ENCODE data around the gene OR4Q3. TPM values are rescaled to one million over a fixed set of nuclear protein-coding genes. Genes with fewer than 3 reads are reported as not detected.
"Not testable (repeated sequence)": the region's sequence is repeated elsewhere in the genome, so short reads cannot be mapped to it uniquely, and the experiment has no call there.

OR4Q3 gene
- polyA plus RNA-seq, 2 donors, result not detected

DNA sequence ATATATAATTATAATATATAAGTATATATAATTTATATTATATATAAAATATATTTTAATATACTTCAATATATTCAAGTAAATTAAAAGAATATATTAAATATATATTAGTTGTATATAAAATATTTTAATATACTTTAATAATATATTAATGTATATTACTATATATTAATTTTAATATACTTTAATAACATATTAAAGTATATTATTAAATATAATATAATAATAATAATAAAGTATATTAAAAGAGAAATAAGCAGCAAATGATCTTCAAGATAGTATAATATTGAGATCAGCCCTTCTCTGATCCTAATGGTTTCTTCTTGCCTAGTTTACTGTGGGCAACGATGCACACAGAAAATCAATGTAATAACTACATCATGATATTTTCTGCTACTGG, 32.2 kb downstream of the OR4Q3 start:
- 56 to 65% methylated on average over 1 of the region's 1 CpG for WGBS, 2 donors
- H3K4me1 ChIP-seq (ENCODE audit: control insufficient read depth in 2 of 2, insufficient read depth in 2 of 2, low read length in 1 of 2), result no peaks in the 10 kb centered on the region
- H3K9me3 ChIP-seq (ENCODE audit: control insufficient read depth in 2 of 2, insufficient read depth in 1 of 2, low read depth in 1 of 2, low read length in 1 of 2), result peaks cover 4 to 8% of the 10 kb centered on the region in 2 donors
- no peaks in the 10 kb centered on the region for H3K36me3 ChIP-seq (ENCODE audit: control insufficient read depth in 2 of 2, insufficient read depth in 2 of 2, low read length in 1 of 2)
- H3K4me3 ChIP-seq (ENCODE audit: low read depth in 1 of 2, low read length in 2 of 2), result no peak overlapping the region
- H3K27ac ChIP-seq (ENCODE audit: low read depth in 2 of 2, low read length in 1 of 2), result no peak overlapping the region
- H3K27me3 ChIP-seq (ENCODE audit: control insufficient read depth in 1 of 2, insufficient read depth in 2 of 2, low read length in 2 of 2), result no peaks in the 10 kb centered on the region

DNA sequence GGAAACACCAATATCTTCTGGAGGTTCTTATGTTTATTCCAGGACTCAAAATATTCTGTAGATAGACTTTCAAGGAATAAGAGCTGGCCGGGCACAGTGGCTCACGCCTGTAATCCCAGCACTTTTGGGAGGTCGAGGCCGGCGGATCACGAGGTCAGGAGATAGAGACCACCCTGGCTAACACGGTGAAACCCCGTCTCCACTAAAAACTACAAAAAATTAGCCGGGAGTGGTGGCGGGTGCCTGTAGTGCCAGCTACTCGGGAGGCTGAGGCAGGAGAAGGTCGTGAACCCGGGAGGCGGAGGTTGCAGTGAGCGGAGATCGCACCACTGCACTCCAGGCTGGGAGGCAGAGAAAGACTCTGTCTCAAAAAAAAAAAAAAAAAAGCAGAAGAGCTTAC, 42.5 kb downstream of the OR4Q3 start:
- H3K4me1 ChIP-seq (ENCODE audit: control insufficient read depth in 2 of 2, insufficient read depth in 2 of 2, low read length in 1 of 2); H3K27me3 ChIP-seq (ENCODE audit: control insufficient read depth in 1 of 2, insufficient read depth in 2 of 2, low read length in 2 of 2); H3K27ac ChIP-seq (ENCODE audit: low read depth in 2 of 2, low read length in 1 of 2); H3K9me3 ChIP-seq (ENCODE audit: control insufficient read depth in 2 of 2, insufficient read depth in 1 of 2, low read depth in 1 of 2, low read length in 1 of 2); H3K36me3 ChIP-seq (ENCODE audit: control insufficient read depth in 2 of 2, insufficient read depth in 2 of 2, low read length in 1 of 2); H3K4me3 ChIP-seq (ENCODE audit: low read depth in 1 of 2, low read length in 2 of 2): not testable (repeated sequence)
- WGBS, 2 donors, result 81 to 83% methylated on average over 16 of the region's 16 CpGs

DNA sequence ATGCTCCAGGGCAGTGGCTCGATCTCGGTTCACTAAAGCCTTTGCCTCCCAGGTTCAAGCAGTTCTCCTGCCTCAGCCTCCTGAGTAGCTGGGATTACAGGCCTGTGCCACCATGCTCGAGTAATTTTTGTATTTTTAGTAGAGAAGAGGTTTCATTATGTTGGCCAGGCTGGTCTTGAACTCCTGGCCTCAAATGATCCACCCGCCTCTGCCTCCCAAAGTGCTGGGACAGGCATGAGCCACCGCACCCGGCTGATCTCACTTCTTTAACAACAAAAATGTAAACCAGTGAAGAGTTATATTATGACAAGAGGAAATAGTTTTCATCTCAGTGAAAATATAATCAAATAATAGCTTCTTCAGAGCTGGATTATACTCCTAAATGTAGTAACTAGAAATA, 43.9 kb downstream of the OR4Q3 start:
- not testable (repeated sequence) for H3K9me3 ChIP-seq (ENCODE audit: control insufficient read depth in 2 of 2, insufficient read depth in 1 of 2, low read depth in 1 of 2, low read length in 1 of 2); H3K4me3 ChIP-seq (ENCODE audit: low read depth in 1 of 2, low read length in 2 of 2)
- WGBS, 2 donors, result 76 to 77% methylated on average over 6 of the region's 6 CpGs

DNA sequence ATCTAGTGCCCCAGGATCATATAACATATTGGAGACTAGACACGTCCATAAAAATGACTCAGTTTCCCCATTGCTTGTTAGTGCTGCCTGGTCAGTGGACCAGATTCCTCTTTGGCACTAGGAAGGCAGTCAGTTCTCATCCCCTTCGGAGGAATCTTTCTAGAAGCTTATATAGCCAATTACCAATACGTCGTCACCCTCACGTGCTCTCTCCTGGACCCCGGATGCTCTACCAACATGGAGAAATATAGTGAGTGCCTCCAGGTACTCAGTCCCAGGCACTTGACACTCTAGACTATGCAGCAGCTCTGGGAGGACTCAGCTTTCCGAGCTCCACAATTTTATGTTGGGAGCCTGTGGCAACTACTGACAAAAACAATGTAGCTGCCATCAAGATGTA, 44.8 kb downstream of the OR4Q3 start:
- not testable (repeated sequence) for H3K4me1 ChIP-seq (ENCODE audit: control insufficient read depth in 2 of 2, insufficient read depth in 2 of 2, low read length in 1 of 2); H3K9me3 ChIP-seq (ENCODE audit: control insufficient read depth in 2 of 2, insufficient read depth in 1 of 2, low read depth in 1 of 2, low read length in 1 of 2); H3K27ac ChIP-seq (ENCODE audit: low read depth in 2 of 2, low read length in 1 of 2); H3K36me3 ChIP-seq (ENCODE audit: control insufficient read depth in 2 of 2, insufficient read depth in 2 of 2, low read length in 1 of 2); H3K27me3 ChIP-seq (ENCODE audit: control insufficient read depth in 1 of 2, insufficient read depth in 2 of 2, low read length in 2 of 2); H3K4me3 ChIP-seq (ENCODE audit: low read depth in 1 of 2, low read length in 2 of 2)
- 63 to 67% methylated on average over 7 of the region's 7 CpGs for WGBS, 2 donors

More for the DNA sequence above, 43.9 kb downstream of the OR4Q3 start:
- H3K4me1 ChIP-seq (ENCODE audit: control insufficient read depth in 2 of 2, insufficient read depth in 2 of 2, low read length in 1 of 2); H3K36me3 ChIP-seq (ENCODE audit: control insufficient read depth in 2 of 2, insufficient read depth in 2 of 2, low read length in 1 of 2); H3K27me3 ChIP-seq (ENCODE audit: control insufficient read depth in 1 of 2, insufficient read depth in 2 of 2, low read length in 2 of 2); H3K27ac ChIP-seq (ENCODE audit: low read depth in 2 of 2, low read length in 1 of 2): not testable (repeated sequence)

DNA sequence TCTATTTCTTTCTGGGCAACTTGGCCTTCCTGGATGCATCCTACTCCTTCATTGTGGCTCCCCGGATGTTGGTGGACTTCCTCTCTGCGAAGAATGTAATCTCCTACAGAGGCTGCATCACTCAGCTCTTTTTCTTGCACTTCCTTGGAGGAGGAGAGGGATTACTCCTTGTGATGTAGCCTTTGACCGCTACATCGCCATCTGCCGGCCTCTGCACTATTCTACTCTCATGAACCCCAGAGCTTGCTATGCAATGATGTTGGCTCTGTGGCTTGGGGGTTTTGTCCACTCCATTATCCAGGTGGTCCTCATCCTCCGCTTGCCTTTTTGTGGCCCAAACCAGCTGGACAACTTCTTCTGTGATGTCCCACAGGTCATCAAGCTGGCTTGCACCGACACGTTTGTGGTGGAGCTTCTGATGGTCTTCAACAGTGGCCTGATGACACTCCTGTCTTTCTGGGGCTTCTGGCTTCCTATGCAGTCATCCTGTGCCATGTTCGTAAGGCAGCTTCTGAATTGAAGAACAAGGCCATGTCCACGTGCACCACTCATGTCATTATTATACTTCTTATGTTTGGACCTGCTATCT, 53.2 kb downstream of the OR4Q3 start:
- H3K27me3 ChIP-seq (ENCODE audit: control insufficient read depth in 1 of 2, insufficient read depth in 2 of 2, low read length in 2 of 2); H3K4me1 ChIP-seq (ENCODE audit: control insufficient read depth in 2 of 2, insufficient read depth in 2 of 2, low read length in 1 of 2); H3K4me3 ChIP-seq (ENCODE audit: low read depth in 1 of 2, low read length in 2 of 2); H3K9me3 ChIP-seq (ENCODE audit: control insufficient read depth in 2 of 2, insufficient read depth in 1 of 2, low read depth in 1 of 2, low read length in 1 of 2); H3K36me3 ChIP-seq (ENCODE audit: control insufficient read depth in 2 of 2, insufficient read depth in 2 of 2, low read length in 1 of 2); H3K27ac ChIP-seq (ENCODE audit: low read depth in 2 of 2, low read length in 1 of 2): not testable (repeated sequence)
- WGBS, 2 donors, result 69 to 73% methylated on average over 10 of the region's 10 CpGs

Other genes starting within 250 kb of the OR4Q3 start
- gene OR11H2, start 29.7 kb upstream of the OR4Q3 start, polyA plus RNA-seq, result not detected
- not detected for gene OR4M1, start 29.9 kb downstream of the OR4Q3 start, polyA plus RNA-seq
- gene OR4N2, start 60.2 kb downstream of the OR4Q3 start, polyA plus RNA-seq, result not detected
- not detected for gene OR4K2, start 131.6 kb downstream of the OR4Q3 start, polyA plus RNA-seq
- gene OR4K5, start 177.0 kb downstream of the OR4Q3 start, polyA plus RNA-seq, result not detected
- not detected for gene OR4K1, start 187.3 kb downstream of the OR4Q3 start, polyA plus RNA-seq
- gene OR4K15, start 232.0 kb downstream of the OR4Q3 start, polyA plus RNA-seq, result not detected

Measured in esophagus (tissue), 2 donors.